EL (cell line): ENCODE results near the gene CFAP61.

Experiments
- DNase-seq: peaks from one replicate; pipeline ENCODE4 v3.0.0-alpha.2; 2016

The CFAP61 gene

GRCh38 chr20:20174089-20174835, 121.9 kb downstream of the CFAP61 start:
- no peak for DNase-seq

GRCh38 chr20:20181322-20181721, 129.0 kb downstream of the CFAP61 start:
- DNase-seq: no peak

- DNase-seq: peak; percentile 14
These were observed 131.8 kb downstream of the CFAP61 start for GRCh38 chr20:20184149-20184548.

- DNase-seq: no peak
These were observed 132.4 kb downstream of the CFAP61 start for GRCh38 chr20:20184706-20185105.

GRCh38 chr20:20188647-20189046, 136.3 kb downstream of the CFAP61 start:
- no peak for DNase-seq

- no peak for DNase-seq
These were observed 140.0 kb downstream of the CFAP61 start for GRCh38 chr20:20192366-20192765.

- no peak for DNase-seq
These were observed 142.8 kb downstream of the CFAP61 start for GRCh38 chr20:20195021-20195705.

GRCh38 chr20:20196610-20197009, 144.3 kb downstream of the CFAP61 start:
- DNase-seq: no peak

GRCh38 chr20:20198011-20198410, 145.7 kb downstream of the CFAP61 start:
- no peak for DNase-seq

- DNase-seq: no peak
These were observed 147.2 kb downstream of the CFAP61 start for GRCh38 chr20:20199361-20200160.

GRCh38 chr20:20201124-20201523, 148.8 kb downstream of the CFAP61 start:
- DNase-seq: no peak

GRCh38 chr20:20201639-20202038, 149.3 kb downstream of the CFAP61 start:
- no peak for DNase-seq

- DNase-seq: no peak
These were observed 150.4 kb downstream of the CFAP61 start for GRCh38 chr20:20202768-20203167.

GRCh38 chr20:20203784-20204183, 151.5 kb downstream of the CFAP61 start:
- no peak for DNase-seq

- DNase-seq: no peak
These were observed 151.9 kb downstream of the CFAP61 start for GRCh38 chr20:20204256-20204655.

- DNase-seq: no peak
These were observed 153.0 kb downstream of the CFAP61 start for GRCh38 chr20:20205141-20205861.

- DNase-seq: no peak
These were observed 153.5 kb downstream of the CFAP61 start for GRCh38 chr20:20205862-20206236.

GRCh38 chr20:20206788-20207187, 154.5 kb downstream of the CFAP61 start:
- no peak for DNase-seq

GRCh38 chr20:20207291-20207690, 155.0 kb downstream of the CFAP61 start:
- no peak for DNase-seq

- DNase-seq: no peak
These were observed 155.5 kb downstream of the CFAP61 start for GRCh38 chr20:20207872-20208271.

GRCh38 chr20:20209684-20210083, 157.4 kb downstream of the CFAP61 start:
- no peak for DNase-seq

GRCh38 chr20:20210327-20210726, 158.0 kb downstream of the CFAP61 start:
- peak; percentile 27 for DNase-seq

GRCh38 chr20:20210943-20211273, 158.6 kb downstream of the CFAP61 start:
- DNase-seq: no peak
